ENCODE data around the gene PSD. TPM values are rescaled to one million over a fixed set of nuclear protein-coding genes. Genes with fewer than 3 reads are reported as not detected.

Gene PSD
- total RNA-seq, 1 donor from 2014 or later = 6.2 TPM

DNA sequence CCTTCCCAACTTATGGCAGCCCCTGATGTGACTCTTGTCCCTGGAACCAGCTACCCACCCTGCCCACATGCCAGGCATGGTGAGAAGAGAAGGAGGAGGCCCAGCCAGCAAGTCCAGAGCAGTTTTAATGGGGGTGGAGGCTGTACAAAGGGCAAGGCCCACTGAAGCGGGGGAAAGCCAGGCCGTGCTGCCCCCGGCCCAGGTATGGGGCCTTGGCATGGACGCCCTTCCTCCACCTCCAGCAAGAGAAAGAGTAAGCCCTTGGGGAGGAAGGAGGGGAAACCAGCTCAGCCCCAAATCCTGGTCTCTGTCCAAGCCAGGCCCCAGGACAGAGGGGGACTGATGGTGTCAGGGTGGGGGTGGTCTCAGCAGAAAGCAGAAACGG, 16.1 kb downstream of the PSD start:
- DNase-seq = no peak

DNA sequence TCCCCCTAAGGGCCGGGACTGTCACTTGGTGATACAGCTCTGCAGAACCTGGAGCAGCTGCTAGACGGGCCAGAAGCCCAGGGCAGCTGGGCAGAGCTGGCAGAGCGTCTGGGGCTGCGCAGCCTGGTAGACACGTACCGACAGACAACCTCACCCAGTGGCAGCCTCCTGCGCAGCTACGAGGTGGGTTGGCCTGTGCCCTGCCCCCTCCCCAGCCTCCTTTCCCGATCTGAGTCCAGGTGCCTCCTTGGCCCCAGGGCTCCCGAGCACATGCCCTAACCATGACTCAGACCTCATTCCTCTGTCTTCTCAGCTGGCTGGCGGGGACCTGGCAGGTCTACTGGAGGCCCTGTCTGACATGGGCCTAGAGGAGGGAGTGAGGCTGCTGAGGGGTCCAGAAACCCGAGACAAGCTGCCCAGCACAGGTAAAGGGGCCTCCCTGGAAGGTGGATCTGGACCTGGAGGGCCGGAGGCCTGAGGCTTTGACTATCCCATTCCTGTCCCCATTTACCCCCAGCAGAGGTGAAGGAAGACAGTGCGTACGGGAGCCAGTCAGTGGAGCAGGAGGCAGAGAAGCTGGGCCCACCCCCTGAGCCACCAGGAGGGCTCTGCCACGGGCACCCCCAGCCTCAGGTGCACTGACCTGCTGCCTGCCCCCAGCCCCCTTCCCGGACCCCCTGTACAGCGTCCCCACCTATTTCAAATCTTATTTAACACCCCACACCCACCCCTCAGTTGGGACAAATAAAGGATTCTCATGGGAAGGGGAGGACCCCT, 16.7 kb downstream of the PSD start:
- no peak for DNase-seq

DNA sequence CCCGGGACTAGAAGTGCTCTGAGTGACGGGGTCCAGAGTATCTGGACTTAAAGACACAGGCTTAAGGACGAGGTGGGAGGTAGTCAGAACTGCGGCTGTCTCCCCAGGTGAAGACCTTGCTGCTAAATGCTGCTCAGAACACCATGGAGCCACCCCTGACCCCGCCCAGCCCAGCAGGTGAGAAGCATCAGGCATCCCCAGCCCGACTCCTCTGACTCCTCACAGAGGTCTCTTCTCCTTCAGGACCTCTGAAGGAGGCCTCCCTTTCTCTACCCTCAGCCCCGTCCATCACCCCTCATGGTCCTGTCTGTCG, 17.3 kb downstream of the PSD start:
- no peak for DNase-seq

GRCh38 chr10:102400598-102401341, 17.8 kb downstream of the PSD start:
- no peak for DNase-seq

GRCh38 chr10:102400076-102400475, 18.5 kb downstream of the PSD start:
- no peak for DNase-seq

DNA sequence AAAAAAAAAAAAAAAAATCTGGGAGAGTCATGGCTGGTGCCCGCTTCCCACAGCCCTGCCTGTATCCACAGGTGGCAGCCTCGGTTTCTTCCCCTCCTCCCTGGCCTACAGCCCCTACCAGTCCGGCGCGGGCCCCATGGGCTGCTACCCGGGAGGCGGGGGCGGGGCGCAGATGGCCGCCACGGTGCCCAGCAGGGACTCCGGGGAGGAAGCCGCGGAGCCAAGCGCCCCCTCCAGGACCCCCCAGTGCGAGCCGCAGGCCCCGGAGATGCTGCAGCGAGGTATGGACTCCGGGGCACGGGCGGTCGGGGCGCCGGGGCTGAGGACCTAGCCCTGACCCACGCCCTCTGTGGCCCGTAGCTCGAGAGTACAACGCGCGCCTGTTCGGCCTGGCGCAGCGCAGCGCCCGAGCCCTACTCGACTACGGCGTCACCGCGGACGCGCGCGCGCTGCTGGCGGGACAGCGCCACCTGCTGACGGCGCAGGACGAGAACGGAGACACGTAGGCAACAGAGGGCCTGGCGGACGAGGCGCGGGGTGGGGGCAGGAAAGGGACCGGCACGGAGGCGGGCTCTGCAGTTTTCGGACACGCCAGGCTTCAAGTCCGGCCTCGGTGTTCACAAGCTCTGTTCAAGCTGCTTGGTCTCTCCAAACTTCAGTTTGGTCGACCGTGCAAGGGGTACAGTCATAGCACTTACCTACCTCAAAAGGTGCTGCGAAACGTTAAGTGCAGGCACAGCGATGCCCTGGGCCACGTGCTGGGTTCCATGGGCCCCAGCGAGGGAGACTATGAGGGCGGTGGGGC, 19.2 kb downstream of the PSD start:
- DNase-seq = peak; percentile 93

DNA sequence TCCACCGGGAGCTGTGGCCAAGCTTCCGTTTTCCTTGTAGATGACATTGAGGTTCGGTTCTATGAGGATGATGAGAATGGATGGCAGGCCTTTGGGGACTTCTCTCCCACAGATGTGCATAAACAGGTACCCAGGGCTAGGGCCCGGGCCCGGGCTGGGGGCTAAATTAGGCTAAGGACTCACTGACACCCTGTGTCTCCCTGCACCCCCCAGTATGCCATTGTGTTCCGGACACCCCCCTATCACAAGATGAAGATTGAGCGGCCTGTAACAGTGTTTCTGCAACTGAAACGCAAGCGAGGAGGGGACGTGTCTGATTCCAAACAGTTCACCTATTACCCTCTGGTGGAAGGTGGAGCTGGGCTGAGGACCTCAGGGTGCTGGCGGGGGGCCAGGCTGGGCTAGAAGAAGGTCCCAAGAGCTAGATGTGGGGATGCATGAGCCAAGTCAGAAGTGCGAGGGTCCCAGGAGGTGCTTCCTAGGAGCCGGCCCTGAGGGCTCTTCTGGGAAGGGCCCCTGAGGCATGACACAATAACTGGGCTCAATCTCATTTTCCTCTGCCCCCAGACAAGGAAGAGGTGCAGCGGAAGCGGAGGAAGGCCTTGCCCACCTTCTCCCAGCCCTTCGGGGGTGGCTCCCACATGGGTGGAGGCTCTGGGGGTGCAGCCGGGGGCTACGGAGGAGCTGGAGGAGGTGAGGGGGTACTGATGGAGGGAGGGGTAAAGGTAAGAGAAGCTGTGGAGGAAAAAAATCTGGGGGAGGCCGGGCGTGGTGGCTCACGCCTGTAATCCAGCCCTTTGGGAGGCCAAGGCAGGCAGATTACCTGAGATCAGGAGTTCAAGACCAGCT, 20.2 kb downstream of the PSD start:
- DNase-seq = no peak

DNA sequence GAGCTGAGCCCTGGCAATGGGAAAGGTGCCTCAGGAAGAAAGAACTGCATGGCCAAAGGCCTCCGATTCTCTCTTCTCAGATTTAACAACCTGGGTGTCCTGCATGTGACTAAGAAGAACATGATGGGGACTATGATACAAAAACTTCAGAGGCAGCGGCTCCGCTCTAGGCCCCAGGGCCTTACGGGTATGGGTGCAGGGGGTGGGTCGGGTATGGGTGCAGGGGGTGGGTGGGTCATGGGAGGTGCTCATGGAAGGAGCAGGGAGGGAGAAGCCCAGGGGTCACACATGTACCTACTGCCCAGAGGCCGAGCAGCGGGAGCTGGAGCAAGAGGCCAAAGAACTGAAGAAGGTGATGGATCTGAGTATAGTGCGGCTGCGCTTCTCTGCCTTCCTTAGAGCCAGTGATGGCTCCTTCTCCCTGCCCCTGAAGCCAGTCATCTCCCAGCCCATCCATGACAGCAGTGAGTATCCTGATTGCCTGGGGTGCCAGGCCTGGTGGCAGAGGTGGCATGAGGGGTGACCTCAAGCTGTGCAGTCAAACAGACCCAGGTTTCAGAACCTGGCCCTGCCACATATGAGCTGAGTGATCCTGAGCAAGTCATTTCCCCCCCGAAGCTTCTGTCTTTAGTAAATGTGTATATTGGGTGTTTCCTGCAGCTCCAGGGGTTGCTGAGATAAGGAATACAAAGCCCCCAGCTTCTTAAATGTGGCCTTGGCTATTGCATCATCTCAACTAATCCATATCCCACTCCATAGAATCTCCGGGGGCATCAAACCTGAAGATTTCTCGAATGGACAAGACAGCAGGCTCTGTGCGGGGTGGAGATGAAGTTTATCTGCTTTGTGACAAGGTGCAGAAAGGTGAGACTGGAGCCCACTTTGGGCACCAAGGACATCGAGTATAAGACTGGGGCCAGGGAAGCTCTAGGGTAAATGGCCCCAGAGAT, 21.1 kb downstream of the PSD start:
- no peak for DNase-seq

DNA sequence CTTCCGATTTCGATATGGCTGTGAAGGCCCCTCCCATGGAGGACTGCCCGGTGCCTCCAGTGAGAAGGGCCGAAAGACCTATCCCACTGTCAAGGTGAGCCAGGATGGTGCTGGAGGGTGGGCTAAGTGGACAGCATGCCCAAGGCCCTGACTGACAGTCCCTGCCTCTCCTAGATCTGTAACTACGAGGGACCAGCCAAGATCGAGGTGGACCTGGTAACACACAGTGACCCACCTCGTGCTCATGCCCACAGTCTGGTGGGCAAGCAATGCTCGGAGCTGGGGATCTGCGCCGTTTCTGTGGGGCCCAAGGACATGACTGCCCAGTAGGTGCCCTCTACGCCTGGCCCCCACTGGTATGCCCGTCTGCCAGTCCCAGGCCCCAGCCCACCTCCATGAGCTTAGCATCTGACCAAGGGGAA, 21.8 kb downstream of the PSD start:
- no peak for DNase-seq

GRCh38 chr10:102396317-102396650, 22.3 kb downstream of the PSD start:
- no peak for DNase-seq

- DNase-seq = peak; percentile 95
These were observed 22.9 kb downstream of the PSD start, which contains the start of gene NFKB2 for GRCh38 chr10:102395400-102396316. NFKB2 (plus strand) TSS chr10:102395705; CDS start chr10:102395960, 255 bp downstream.

- peak; percentile 56 for DNase-seq
These were observed 23.7 kb downstream of the PSD start for GRCh38 chr10:102394801-102395399.

- peak; percentile 96 for DNase-seq
These were observed 24.3 kb downstream of the PSD start for GRCh38 chr10:102394079-102394800.

DNA sequence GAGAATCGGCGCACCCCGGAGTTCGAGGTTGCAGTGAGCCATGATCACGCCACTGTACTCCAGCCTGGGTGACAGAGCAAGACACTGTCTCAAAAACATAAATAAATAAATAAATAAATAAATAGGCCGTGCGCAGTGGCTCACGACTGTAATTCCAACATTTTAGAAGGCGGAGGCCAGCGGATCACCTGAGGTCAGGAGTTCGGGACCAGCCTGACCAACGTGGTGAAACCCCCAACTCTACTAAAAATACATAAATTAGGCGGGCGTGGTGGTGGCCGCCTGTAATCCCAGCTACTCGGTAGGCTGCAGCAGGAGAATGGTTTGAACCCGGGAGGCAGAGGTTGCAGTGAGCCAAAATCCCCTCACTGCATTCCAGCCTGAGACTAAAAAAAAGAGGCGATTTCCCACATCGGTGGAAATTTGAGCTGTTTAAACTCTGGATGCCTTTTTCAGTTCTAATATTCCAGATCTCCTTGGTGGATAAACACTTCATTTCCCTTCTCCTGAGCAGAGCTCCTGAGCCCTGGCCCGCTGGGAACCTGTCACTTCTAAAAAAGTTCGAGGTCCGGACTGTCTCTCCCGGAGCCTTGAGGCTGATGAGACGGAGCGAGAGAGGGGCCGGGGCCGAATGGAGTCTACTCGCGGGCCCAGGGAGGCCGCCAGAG, 25.0 kb downstream of the PSD start:
- no peak for DNase-seq

DNA sequence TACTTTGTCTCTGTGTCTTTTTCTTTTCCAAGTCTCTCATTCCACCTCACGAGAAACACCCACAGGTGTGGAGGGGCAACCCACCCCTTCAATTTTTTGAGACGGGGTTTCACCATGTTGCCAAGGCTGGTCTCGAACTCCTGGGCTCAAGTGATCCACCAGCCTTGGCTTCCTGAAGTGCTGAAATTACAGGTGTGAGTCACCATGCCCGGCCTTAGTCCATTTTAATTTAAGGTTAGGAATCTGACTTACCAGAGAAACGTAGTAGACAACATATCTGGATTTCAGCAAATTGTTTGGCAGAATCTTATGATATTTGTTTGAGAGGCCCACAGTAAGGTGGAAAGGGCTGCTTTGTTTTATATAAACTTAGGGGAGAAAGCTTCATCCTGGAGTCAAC, 26.3 kb downstream of the PSD start:
- DNase-seq = no peak

GRCh38 chr10:102389894-102390293, 28.7 kb downstream of the PSD start:
- no peak for DNase-seq

DNA sequence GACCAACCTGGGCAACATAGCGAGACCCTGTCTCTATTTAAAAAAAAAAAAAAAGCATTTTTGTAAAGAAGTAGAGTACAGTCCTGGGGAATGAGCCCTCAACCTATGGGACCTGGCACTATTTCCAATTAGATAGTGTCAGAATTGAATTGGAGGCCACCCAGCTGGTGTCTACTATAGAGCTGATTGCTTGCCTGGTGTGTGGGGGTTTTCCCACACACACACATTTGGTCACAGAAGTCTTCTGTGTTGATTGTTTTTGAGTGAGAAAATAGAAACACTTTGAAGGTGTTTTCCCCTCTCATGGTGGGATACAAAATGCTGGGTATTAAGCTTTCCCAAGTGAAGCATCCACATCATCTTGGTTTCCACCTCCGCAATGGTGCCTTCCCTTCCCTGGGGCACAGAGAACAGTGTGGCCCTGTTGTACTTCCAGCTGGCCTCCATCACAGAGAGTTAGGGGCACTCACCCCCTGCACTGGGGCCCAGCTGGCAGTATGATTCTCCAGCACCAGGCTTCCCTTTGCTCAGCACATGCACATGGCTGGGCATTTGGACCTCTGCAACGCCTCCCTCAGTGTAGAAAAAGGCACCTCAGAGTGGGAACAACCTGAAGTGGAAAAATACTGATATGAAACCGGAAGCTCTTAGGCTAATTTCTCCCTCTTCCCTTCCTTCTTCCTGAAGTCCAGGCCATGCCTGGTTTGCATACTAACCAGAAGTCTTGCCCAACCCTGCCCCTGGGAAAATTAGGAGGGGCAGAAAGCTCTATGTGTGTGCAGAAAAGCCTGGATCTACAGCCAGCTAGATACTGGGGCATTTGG, 33.8 kb downstream of the PSD start:
- DNase-seq = no peak
